NCI-H1417 treated with DMSO at 0.1 percent for 48 hours (cell line): ENCODE results near the gene ERC1.
"Not testable (repeated sequence)": the region's sequence is repeated elsewhere in the genome, so short reads cannot be mapped to it uniquely, and the experiment has no call there.

Experiments
- DNase-seq: peaks from one replicate; lab custom pipeline; 2025; lab: John Stamatoyannopoulos, UW

The ERC1 gene

DNA sequence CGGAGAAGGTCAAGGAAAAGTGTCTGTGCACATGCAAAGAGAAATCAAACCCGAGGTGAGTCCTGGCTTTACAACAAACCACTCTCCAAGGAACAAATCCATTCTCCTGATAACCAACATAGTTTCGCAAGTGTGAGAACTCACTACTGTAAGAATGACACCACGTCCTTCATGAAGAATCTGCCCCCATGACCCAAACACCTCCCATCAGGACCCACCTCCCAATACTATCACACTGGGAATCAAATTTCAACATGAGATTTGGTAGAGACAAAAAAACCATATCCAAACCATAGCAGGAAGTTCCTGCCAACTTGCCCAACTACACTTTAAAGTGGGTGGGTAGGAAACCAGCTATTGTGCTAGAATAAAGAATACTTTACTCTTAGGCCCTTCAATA is 2.4 kb upstream of the ERC1 start:
- no peak for DNase-seq

DNA sequence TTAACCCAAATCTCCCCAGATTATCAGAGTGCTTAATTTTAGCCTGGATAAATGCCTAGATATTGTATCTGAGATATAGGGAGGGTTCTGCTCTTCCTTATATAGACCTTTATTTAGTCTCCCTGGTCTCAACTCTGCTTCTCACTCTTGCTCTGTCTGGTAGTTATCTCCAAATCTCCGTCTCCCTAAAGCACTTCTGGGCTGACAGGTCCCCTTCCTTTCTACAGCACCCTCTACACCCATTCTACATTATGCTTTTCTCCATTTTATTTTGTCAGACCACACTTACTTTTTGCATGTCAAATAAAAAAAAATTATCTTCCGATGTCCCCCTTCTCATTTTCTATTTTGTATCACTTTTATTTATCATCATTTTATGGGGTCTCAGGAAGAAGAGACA is 2.0 kb upstream of the ERC1 start:
- DNase-seq, result no peak

- DNase-seq, result peak; percentile 60
These were observed 1.0 kb upstream of the ERC1 start for GRCh38 chr12:989751-990660.

DNA sequence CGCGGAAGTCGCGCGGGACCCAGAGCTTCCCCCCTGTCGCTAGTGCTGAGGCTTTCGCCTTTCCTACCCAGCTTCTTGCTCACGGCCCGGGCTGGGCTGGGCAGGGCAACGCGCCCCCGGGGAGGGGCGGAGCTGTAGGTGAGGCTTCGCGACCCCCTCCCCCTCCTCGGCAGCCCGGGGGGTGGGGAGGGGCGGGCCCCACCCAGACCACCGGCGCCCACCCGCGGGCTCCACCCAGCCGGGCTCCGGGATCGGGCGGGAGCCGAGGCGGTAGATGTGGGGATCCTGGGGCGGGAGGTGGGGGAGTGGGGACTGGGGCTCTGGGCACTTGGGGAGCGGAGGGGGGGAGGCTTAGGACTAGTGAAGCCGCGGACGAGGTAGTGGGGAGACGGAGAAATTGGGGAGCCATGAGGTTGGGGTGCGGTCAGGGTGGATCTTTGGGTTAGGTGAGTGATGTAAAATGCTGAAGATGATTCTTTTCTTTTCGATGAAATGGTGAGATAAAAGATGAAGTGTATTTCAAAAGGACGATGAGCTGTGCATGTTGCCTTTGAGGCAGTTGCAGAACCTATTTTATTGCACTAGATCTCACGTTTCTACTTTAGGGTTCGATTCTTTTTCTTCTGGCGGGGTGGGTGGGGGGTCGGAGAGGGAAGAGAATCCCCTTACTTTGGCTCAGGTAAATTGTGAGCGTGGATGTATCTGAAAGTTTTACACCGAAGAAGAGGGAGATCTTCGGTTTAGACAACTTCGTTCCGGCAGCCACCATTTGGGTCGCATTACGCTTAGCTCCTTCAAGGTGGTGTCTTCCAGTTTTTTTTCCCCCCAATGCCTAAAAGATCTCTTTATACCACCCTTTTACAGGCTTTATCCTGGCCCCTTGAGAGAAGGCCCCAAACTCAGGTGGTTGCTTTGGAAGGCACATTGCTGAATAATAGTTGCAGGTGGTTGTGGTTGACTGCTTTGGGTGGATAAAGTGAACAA is 619 bp downstream of the ERC1 start:
- no peak for DNase-seq

- no peak for DNase-seq
These were observed 1.6 kb downstream of the ERC1 start for GRCh38 chr12:992647-993046.

DNA sequence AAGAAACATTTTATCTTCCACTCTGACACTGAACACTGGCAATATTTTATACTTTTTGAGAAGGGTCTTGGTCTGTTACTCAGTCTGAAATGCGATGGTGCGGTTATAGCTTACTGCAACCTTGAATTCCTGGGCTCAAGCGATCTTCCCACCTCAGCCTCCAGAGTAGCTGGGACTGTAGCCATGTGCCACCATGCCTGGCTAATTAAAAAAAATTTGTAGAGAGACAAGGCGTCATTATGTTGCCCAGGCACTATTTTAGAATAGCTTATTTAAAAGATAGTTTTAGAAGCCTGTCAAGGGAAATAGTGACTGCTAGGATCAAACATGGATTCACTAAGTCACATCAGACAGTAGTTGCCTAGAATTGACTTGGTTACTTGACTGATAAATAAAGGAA is 5.9 kb downstream of the ERC1 start:
- DNase-seq, result no peak

GRCh38 chr12:997505-997904 is 6.5 kb downstream of the ERC1 start:
- DNase-seq, result no peak

- DNase-seq, result no peak
These were observed 7.2 kb downstream of the ERC1 start for GRCh38 chr12:998020-998874.

DNA sequence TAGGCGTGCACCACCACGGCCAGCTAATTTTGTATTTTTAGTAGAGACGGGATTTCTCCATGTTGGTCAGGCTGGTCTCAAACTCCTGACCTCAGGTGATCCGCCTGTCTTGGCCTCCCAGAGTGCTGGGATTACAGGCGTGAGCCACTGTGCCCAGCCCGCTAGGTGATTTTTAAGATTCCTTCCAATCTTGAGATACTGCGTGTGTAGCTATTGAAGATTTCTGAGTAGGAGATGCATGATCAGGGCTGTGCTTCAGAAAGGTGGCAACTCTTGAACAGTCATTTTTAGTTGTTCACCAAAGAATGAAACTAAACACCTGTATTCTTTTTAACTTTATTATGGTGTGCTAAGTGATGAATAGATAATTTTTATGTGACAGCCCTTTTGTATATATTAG is 8.7 kb downstream of the ERC1 start:
- not testable (repeated sequence) for DNase-seq

DNA sequence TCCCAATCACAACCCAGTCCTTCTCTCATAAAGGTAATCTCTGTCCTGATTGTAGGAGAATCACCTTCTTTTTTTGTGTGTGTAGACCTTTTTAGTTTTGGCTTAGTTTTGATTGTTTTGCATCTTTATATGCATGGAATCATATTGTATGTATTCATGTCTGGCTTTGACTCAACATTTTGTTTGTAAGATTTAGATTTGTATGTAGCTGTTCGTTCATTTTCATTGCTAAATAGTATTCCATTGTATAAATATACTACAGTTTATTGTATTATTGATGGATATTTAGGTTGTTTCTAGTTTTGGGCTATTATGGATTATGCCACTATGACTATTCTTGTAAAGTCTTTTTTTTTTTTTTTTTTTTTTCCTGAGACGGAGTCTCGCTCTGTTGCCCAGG is 10.5 kb downstream of the ERC1 start:
- no peak for DNase-seq

DNA sequence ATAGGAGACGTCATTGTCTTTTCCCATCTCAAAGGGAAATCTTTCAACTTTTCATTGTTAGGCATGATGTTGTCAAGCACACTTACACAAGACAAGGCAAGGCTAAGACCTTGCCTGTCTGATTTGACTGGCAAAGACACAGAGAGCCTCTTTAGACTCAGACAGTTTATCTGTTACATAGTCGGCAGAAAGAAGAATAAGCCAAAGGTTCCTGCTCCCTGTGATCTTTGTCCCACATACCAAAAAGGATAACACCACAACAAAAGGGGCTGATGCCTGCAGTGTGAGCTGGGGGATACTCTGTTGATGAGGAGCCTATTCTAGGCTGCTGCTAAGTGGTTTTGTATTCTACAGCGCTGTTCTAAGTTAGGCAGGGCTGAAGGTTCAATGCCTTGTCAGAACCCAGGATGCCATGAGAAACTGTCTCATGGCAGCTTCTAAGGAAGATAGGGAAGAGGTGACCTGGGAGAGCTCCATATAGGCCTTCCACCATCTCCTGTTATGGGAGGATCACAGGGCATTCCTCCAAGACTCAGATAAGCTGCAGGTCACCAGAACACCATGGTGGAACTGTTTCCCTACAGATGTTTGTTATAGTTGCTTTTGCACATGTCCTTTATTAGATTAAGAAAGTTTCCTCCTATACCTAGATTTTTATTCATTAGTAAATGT is 12.7 kb downstream of the ERC1 start:
- no peak for DNase-seq

- DNase-seq, result no peak
These were observed 15.2 kb downstream of the ERC1 start for GRCh38 chr12:1006255-1006654.

- no peak for DNase-seq
These were observed 16.3 kb downstream of the ERC1 start for GRCh38 chr12:1007276-1007675.

- DNase-seq, result no peak
These were observed 17.0 kb downstream of the ERC1 start for GRCh38 chr12:1007994-1008393.

DNA sequence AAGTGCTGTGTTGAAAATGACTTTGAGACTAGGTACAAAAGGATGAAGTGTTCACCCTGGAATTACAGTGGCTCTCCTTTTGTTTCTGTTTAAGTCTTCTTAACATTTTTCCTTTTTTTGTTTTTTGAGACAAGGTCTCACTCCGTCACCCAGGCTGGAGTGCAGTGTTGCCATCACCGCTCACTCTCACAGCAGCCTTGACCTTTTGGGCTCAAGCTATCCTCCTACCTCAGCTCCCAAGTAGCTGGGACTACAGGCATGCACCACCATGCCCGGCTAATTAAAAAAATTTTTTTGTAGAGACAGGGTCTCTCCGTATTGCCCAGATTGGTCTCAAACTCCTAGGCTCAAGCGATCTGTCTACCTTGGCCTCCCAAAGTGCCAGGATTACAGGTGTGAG is 20.1 kb downstream of the ERC1 start:
- DNase-seq, result no peak

DNA sequence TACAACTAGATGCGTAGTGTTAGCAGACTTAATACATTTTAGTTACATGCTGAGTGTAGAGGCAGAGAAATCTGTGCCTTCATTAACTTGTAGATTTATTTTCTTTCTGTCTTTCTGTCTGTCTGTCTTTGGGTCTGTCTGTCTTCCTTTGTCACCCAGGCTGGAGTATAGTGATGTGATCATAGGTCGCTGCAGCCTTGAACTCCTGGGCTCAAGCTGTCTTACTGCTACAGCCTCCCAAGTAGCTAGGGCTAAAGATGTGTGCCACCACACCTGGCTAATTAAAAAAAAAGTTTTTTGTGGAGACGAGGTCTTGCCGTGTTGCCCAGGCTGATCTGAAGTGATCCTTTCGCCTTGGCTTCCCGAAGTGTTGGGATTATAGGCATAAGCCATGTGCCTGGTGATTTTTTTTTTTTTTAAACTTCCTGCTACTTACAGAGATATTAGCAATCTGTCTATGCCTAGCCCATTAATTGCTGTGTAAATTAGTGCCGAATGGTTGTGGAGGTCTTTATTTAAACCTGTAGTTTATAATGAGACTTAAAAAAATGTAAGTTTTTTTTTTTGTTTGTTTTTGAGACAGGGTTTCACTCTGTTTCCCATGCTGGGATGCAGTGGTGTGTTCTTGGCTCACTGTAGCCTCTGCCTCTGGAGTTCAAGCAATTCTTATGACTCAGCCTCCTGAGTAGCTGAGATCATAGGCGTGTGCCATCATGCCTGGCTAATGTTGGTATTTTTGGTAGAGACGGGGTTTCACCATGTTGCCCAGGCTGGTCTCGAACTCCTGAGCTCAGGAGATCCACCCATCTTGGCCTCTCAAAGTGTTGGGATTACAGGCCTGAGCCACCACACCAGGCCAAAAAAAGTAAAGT is 22.8 kb downstream of the ERC1 start:
- no peak for DNase-seq

DNA sequence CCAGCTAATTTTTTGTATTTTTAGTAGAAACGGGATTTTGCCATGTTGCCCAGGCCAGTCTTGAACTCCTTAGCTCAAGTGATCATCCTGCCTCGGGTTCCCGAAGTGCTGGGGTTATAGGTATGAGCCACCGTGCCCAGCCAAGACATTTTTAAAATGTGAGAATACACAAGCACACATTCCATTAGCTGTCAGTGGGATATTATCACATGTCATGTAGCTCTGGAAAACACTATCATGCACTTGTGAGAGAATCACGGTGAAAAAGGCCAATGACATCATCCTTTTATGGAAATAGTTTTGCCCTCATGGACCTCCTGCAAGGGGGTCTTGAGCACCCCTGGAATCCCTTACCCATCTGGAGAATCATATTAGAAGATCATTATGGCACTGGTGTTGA is 28.3 kb downstream of the ERC1 start:
- DNase-seq, result no peak

GRCh38 chr12:1020389-1020788 is 29.4 kb downstream of the ERC1 start:
- no peak for DNase-seq

DNA sequence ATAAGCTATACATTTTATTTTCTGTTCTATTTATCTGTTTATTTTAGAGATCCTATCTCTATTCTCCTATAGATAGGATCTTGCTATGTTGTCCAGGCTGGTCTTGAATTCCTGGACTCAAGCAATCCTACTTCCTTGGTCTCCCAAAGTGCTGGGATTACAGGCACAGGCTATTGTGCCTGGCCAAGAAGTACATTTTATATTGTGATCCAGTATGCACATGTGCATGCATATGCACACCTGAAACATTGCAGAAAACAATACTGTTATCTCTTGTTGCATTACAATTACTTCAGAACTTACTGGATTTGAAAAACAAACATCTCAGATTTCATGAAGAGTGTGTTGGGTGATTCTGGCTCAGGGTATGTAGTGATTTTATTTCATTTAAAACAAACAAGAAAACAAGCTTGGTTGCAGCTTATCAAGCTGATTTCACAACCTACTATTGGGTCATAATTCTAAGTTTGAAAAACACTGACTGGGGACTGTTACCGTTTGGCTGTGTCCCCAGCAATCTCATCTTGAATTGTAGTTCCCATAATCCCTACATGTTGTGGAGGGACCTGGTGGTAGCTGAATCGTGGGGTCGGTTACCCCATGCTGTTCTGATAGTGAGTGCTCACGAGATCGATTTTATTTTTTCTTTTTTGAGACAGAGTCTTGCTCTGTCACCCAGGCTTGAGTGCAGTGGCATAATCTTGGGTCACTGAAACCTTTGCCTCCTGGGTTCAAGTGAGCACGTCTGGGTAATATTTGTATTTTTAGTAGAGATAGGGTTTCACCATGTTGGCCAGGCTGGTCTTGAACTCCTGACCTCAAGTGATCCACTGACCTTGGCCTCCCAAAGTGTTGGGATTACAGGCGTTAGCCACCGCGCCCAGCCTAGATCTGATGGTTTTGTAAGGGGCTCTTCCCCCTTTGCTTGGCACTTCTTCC is 31.3 kb downstream of the ERC1 start:
- no peak for DNase-seq
